AG10803 (cell line): Measurements from ENCODE around the gene PPFIA3.
A peak's percentile ranks its signal among the peaks of the same experiment; 100 is the strongest.

Source experiments
- DNase-seq: peaks from one replicate; pipeline ENCODE4 v3.0.0; 2010; ENCODE audit warnings: low read depth
- H3K4me3 ChIP-seq: 2 replicates; pipeline ENCODE4 v1.5.1; 2011; ENCODE audit warnings: mild to moderate bottlenecking, low read length, control low read depth
- CTCF ChIP-seq: conservative IDR thresholded peaks from 2 replicates; pipeline ENCODE4 v1.5.1; 2011; ENCODE audit warnings: mild to moderate bottlenecking, low read length, control low read depth, inconsistent platforms

Gene PPFIA3

DNA sequence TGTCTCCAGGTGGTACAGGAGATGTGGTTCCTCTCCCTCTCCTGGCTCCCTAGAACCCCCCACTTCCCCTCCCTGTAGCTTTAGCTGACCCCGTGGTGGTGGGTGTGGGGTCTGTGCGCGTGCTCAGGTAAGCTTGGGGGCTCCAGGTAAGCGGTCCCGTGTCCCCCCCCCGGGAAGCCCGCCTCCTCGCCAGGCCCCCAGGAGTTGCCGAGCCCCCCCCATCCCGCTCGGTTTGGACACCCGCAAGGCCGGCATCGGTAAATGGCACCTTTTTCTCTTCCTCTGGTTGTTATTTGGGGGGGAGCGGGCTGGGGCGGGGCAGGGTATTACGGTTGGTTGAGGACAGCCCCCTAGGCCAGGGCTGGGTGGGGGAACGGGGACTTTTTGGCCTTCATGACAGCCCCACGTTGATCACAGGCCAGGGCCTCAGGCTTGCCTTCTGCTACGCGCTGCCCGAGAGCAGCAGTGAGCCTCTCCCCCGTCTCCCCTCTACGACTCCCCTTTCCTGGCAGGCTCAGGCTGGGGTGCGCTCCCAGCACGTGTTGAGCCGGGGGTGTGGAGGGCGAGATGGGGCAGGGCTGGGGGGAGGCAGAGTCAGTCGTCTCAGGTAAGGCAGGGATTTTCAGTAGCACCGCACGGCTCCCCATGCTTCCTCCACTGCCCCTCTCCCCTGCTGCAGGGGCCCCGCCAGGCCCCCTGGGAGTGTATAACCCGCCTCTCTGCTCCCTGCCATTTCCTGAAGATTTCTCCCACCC lies 15.8 kb upstream of the PPFIA3 start:
- H3K4me3 ChIP-seq = no peak overlapping the region
- DNase-seq = no peak
- no peak for TF ChIP-seq CTCF

- no peak for TF ChIP-seq CTCF
- no peak for DNase-seq
- no peak overlapping the region for H3K4me3 ChIP-seq
Measured at GRCh38 chr19:49104229-49104864, 15.0 kb upstream of the PPFIA3 start.

GRCh38 chr19:49106648-49107135 lies 12.7 kb upstream of the PPFIA3 start:
- DNase-seq = peak; percentile 50
- TF ChIP-seq CTCF = peak; percentile 72
- H3K4me3 ChIP-seq = no peak overlapping the region

DNA sequence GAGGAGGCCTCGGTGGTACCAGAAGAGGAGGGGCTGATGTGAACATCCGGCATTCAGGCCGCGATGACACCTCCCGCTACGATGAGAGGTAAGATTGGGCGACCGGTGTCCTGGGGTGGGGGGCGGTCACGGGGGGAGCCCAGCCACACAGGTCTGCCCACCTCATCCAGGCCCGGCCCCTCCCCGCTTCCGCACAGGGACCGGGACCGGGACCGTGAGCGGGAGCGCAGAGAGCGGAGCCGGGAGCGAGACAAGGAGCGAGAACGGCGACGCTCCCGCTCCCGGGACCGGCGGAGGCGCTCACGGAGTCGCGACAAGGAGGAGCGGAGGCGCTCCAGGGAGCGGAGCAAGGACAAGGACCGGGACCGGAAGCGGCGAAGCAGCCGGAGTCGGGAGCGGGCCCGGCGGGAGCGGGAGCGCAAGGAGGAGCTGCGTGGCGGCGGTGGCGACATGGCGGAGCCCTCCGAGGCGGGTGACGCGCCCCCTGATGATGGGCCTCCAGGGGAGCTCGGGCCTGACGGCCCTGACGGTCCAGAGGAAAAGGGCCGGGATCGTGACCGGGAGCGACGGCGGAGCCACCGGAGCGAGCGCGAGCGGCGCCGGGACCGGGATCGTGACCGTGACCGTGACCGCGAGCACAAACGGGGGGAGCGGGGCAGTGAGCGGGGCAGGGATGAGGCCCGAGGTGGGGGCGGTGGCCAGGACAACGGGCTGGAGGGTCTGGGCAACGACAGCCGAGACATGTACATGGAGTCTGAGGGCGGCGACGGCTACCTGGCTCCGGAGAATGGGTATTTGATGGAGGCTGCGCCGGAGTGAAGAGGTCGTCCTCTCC lies 11.5 kb upstream of the PPFIA3 start:
- DNase-seq = no peak
- no peak overlapping the region for H3K4me3 ChIP-seq
- TF ChIP-seq CTCF = no peak

DNA sequence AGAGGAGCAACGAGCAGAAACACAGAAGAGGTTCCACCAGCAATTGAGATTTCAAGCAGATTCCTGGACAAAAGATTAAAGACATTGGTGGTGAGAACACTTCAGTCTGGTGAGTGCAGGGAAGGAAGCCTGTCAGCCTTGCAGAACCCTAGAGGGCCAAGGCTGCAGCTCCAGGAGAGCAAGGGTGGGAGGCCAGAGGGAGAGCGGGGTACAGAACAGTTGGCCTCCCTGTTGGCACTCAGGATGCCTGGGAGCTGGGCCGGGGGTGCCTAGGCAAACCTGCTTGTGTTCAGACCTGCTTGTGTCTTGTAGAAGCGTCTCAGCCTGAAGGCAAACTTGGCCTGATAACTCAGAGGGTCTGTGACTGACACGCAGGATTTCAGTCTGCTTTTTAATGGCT lies 10.3 kb upstream of the PPFIA3 start:
- DNase-seq = no peak
- TF ChIP-seq CTCF = no peak
- H3K4me3 ChIP-seq = no peak overlapping the region

DNA sequence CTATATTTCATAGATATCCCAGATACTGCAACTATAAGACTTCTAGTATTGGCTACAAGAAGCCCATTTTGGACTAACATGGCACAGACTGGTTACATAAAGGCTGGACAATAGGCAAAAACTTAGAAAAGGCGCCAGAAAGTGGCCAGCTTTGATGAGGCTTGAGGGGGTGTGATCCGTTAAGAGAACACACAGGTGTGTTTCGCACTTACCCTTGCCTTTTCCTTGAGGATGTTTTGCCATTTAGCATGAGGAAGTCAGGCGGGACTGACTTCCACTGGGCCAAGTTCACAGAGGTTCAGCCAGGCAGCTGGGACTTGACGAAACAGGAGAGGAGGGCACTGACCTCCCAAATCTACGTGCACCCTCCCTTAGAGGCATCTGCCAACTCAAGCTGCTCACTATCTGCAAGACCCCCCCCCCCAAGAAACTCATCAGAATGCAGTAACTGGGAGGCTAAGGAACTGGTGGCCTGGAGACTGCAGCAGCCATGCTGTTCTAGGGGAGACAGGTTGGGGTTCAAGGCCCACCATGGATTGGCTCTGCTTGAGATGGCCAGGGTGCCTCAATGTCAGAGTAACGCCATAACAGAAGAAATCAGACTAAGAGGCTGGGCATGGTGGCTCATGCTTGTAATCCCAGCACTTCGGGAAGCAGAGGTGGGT lies 9.6 kb upstream of the PPFIA3 start:
- no peak for TF ChIP-seq CTCF
- H3K4me3 ChIP-seq = no peak overlapping the region
- no peak for DNase-seq
